ENCODE data around the gene ADGRL3.

GRCh38 chr4:61522312-61522711, 322.2 kb downstream of the ADGRL3 start:
- no peak for TF ChIP-seq CTCF (IDR thresholded peaks at IDR 0.05; ENCODE audit: low read length)
- no peak for TF ChIP-seq EZH2 (IDR thresholded peaks at IDR 0.05; ENCODE audit: borderline replicate concordance, low read length)

Measured in OCI-LY1 (cell line).